Fibroblast of lung (primary cell): ENCODE data around the gene SLC11A2.

Experiments
- CTCF ChIP-seq, 2 donors: IDR thresholded peaks in 1 of 2; conservative IDR thresholded peaks in 1 of 2; 1 replicate in 1 of 2; 2 replicates in 1 of 2; pipeline ENCODE4 v1.5.1; 2011 to 2012; ENCODE audit warnings: low read length in 2 of 2, control low read depth in 1 of 2, inconsistent platforms in 1 of 2, low read depth in 1 of 2, mild to moderate bottlenecking in 1 of 2
- EZH2 ChIP-seq: IDR thresholded peaks from 2 replicates; pipeline ENCODE4 v1.5.1; 2012; ENCODE audit warnings: low read length, control low read depth, mild to moderate bottlenecking; ENCODE audit errors: missing control alignments

DNA sequence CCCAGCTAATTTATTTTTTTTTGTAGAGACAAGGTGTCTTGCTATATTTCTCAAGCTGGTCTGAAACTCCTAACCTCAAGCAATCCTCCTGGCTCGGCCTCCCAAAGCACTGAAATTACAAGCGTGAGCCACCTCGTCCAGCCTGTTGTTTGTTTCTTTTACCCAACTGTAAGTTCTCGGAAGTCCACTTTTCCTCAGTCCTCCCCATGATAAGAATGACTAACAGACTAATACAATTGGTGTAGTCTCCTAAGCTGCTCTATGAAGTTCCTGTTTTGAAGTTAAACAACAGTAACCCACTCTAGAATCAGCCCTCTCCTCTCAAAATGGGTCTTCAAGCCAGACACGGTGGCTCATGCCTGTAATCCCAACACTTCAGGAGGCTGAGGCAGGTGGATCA lies 37.3 kb downstream of the SLC11A2 start:
- TF ChIP-seq CTCF (conservative IDR thresholded peaks at IDR 0.05 in 1 of 2, IDR thresholded peaks at IDR 0.05 in 1 of 2; ENCODE audit: low read depth in 1 of 2, low read length in 2 of 2) (no peak), EZH2 (no peak)
